WTC11 (cell line): ENCODE data around the gene SYPL1. TPM values are rescaled to one million over a fixed set of nuclear protein-coding genes. Genes with fewer than 3 reads are reported as not detected.

Experiments used
- ATAC-seq: fragments of 200-7000 bp; cut with Tn5 transposase; 2 replicates; pipeline ENCODE4 v1.10.0; 2021; ENCODE audit warnings: mild to moderate bottlenecking, moderate library complexity
- CTCF ChIA-PET: fragments of 300-600 bp; sonication (Branson Sonifier 250); formaldehyde crosslinking; loops from one replicate; lab custom pipeline; 2021; ENCODE audit warnings: antibody characterized with exemption; lab: Charles Lee
- POLR2A ChIA-PET: fragments of 350-600 bp; sonication (Branson Sonifier 250); formaldehyde crosslinking; loops from one replicate; lab custom pipeline; 2021; ENCODE audit warnings: antibody characterized with exemption; lab: Charles Lee
- DNase-seq: peaks from one replicate; pipeline ENCODE4 v3.0.0; 2021; ENCODE audit warnings: low spot score
- H3K27ac Mint-ChIP-seq: 2 replicates; pipeline ENCODE4 v1.8.0; 2021; ENCODE audit warnings: mixed read lengths
- H3K27me3 Mint-ChIP-seq: 2 replicates; pipeline ENCODE4 v1.8.0; 2021; ENCODE audit warnings: low read depth, mild to moderate bottlenecking, moderate library complexity, mixed read lengths
- H3K36me3 Mint-ChIP-seq: 2 replicates; pipeline ENCODE4 v1.8.0; 2021; ENCODE audit warnings: mixed read lengths
- H3K4me1 Mint-ChIP-seq: 2 replicates; pipeline ENCODE4 v1.8.0; 2022; ENCODE audit warnings: mixed read lengths
- H3K4me3 Mint-ChIP-seq: 2 replicates; pipeline ENCODE4 v1.8.0; 2021; ENCODE audit warnings: mild to moderate bottlenecking, moderate library complexity, mixed read lengths
- H3K9me3 Mint-ChIP-seq: 2 replicates; pipeline ENCODE4 v1.8.0; 2021; ENCODE audit warnings: mixed read lengths
- AFF4 ChIP-seq: sonication (generic); formaldehyde crosslinking; IDR thresholded peaks from 2 replicates; pipeline ENCODE4 v1.8.1; 2023; ENCODE audit warnings: mild to moderate bottlenecking, missing genetic modification reagents, borderline replicate concordance
- ATF1 ChIP-seq: sonication (generic); formaldehyde crosslinking; IDR thresholded peaks from 2 replicates; pipeline ENCODE4 v1.8.1; 2023; ENCODE audit warnings: mild to moderate bottlenecking, moderate library complexity, missing genetic modification reagents
- ELF4 ChIP-seq: sonication (generic); formaldehyde crosslinking; IDR thresholded peaks from 2 replicates; pipeline ENCODE4 v1.8.1; 2022; ENCODE audit warnings: low read depth, mild to moderate bottlenecking, moderate library complexity, missing genetic modification reagents
- FOXJ3 ChIP-seq: sonication (generic); formaldehyde crosslinking; IDR thresholded peaks from 2 replicates; pipeline ENCODE4 v1.9.0; 2021; ENCODE audit warnings: missing genetic modification reagents, mild to moderate bottlenecking, borderline replicate concordance
- FOXK1 ChIP-seq: sonication (generic); formaldehyde crosslinking; IDR thresholded peaks from 2 replicates; pipeline ENCODE4 v1.8.0; 2022; ENCODE audit warnings: mild to moderate bottlenecking, moderate library complexity, missing genetic modification reagents
- GRHL2 ChIP-seq: fragments of 250-450 bp; sonication (Bioruptor Pico); IDR thresholded peaks from 2 replicates; pipeline ENCODE4 v1.8.0; 2022; ENCODE audit warnings: mild to moderate bottlenecking, moderate library complexity; ENCODE audit not compliant: insufficient replicate concordance, severe bottlenecking
- IRF2 ChIP-seq: sonication (generic); formaldehyde crosslinking; IDR thresholded peaks from 2 replicates; pipeline ENCODE4 v1.8.0; 2022; ENCODE audit warnings: low read depth, missing genetic modification reagents, borderline replicate concordance
- NFYB ChIP-seq: sonication (generic); formaldehyde crosslinking; conservative IDR thresholded peaks from 2 replicates; pipeline ENCODE4 v1.8.0; 2022; ENCODE audit warnings: low read depth, missing genetic modification reagents
- NR1H2 ChIP-seq: sonication (generic); formaldehyde crosslinking; IDR thresholded peaks from 2 replicates; pipeline ENCODE4 v1.9.0; 2021; ENCODE audit warnings: mild to moderate bottlenecking, moderate library complexity, missing genetic modification reagents
- SP1 ChIP-seq: sonication (generic); formaldehyde crosslinking; conservative IDR thresholded peaks from 2 replicates; pipeline ENCODE4 v1.8.1; 2022; ENCODE audit warnings: missing genetic modification reagents
- TEAD4 ChIP-seq: sonication (generic); formaldehyde crosslinking; IDR thresholded peaks from 2 replicates; pipeline ENCODE4 v1.8.0; 2022; ENCODE audit warnings: mild to moderate bottlenecking, missing genetic modification reagents
- TP53 ChIP-seq: sonication (generic); formaldehyde crosslinking; IDR thresholded peaks from 2 replicates; pipeline ENCODE4 v1.8.1; 2023; ENCODE audit warnings: mild to moderate bottlenecking, missing genetic modification reagents
- ZBTB21 ChIP-seq: sonication (generic); formaldehyde crosslinking; IDR thresholded peaks from 2 replicates; pipeline ENCODE4 v1.8.1; 2023; ENCODE audit warnings: mild to moderate bottlenecking, missing genetic modification reagents, borderline replicate concordance
- ZNF121 ChIP-seq: sonication (generic); formaldehyde crosslinking; IDR thresholded peaks from 2 replicates; pipeline ENCODE4 v1.8.0; 2023; ENCODE audit warnings: missing genetic modification reagents
- ZNF396 ChIP-seq: fragments of 250-450 bp; sonication (Bioruptor Pico); IDR thresholded peaks from 2 replicates; pipeline ENCODE4 v1.8.0; 2021; ENCODE audit warnings: mild to moderate bottlenecking, moderate library complexity, borderline replicate concordance
- ZNF512 ChIP-seq: sonication (generic); formaldehyde crosslinking; IDR thresholded peaks from 2 replicates; pipeline ENCODE4 v1.8.1; 2022; ENCODE audit warnings: missing genetic modification reagents, borderline replicate concordance
- total RNA-seq: library from RNA; stranded (reverse); gene quantifications from 3 replicates; pipeline ENCODE4 v1.2.3, GENCODE V29; 2021
- TF ChIP-seq, protein P1 (sequence below): sonication (generic); formaldehyde crosslinking; IDR thresholded peaks from 2 replicates; pipeline ENCODE4 v1.8.0; 2022; ENCODE audit warnings: missing genetic modification reagents
- TF ChIP-seq, protein P2 (sequence below): sonication (generic); formaldehyde crosslinking; IDR thresholded peaks from 2 replicates; pipeline ENCODE4 v1.8.0; 2023; ENCODE audit warnings: missing genetic modification reagents, mild to moderate bottlenecking, borderline replicate concordance
- TF ChIP-seq, protein P3 (sequence below): sonication (generic); formaldehyde crosslinking; IDR thresholded peaks from 2 replicates; pipeline ENCODE4 v1.8.1; 2022; ENCODE audit warnings: low read depth, mild to moderate bottlenecking, moderate library complexity, missing genetic modification reagents, borderline replicate concordance
- TF ChIP-seq, protein P4 (sequence below): sonication (generic); formaldehyde crosslinking; IDR thresholded peaks from 2 replicates; pipeline ENCODE4 v1.8.1; 2022; ENCODE audit warnings: mild to moderate bottlenecking, moderate library complexity, missing genetic modification reagents

SYPL1 gene
- total RNA-seq, 1 experiment from 2014 or later, result 54.8 TPM

- ChIA-PET CTCF (no interaction called here), POLR2A (no interaction called here)
- TF ChIP-seq, protein P1, sequence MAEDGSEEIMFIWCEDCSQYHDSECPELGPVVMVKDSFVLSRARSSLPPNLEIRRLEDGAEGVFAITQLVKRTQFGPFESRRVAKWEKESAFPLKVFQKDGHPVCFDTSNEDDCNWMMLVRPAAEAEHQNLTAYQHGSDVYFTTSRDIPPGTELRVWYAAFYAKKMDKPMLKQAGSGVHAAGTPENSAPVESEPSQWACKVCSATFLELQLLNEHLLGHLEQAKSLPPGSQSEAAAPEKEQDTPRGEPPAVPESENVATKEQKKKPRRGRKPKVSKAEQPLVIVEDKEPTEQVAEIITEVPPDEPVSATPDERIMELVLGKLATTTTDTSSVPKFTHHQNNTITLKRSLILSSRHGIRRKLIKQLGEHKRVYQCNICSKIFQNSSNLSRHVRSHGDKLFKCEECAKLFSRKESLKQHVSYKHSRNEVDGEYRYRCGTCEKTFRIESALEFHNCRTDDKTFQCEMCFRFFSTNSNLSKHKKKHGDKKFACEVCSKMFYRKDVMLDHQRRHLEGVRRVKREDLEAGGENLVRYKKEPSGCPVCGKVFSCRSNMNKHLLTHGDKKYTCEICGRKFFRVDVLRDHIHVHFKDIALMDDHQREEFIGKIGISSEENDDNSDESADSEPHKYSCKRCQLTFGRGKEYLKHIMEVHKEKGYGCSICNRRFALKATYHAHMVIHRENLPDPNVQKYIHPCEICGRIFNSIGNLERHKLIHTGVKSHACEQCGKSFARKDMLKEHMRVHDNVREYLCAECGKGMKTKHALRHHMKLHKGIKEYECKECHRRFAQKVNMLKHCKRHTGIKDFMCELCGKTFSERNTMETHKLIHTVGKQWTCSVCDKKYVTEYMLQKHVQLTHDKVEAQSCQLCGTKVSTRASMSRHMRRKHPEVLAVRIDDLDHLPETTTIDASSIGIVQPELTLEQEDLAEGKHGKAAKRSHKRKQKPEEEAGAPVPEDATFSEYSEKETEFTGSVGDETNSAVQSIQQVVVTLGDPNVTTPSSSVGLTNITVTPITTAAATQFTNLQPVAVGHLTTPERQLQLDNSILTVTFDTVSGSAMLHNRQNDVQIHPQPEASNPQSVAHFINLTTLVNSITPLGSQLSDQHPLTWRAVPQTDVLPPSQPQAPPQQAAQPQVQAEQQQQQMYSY (CRISPR knock-in tag), result no peak
- TF ChIP-seq NR1H2 (CRISPR knock-in tag) (no peak), AFF4 (CRISPR knock-in tag) (no peak), TEAD4 (CRISPR knock-in tag) (no peak), FOXJ3 (CRISPR knock-in tag) (no peak), ZNF396 (CRISPR knock-in tag) (no peak), ATF1 (CRISPR knock-in tag) (no peak), TP53 (CRISPR knock-in tag) (no peak), ZBTB21 (CRISPR knock-in tag) (no peak), IRF2 (CRISPR knock-in tag) (no peak), NFYB (no peak), ELF4 (no peak), SP1 (no peak), ZNF512 (CRISPR knock-in tag) (no peak), ZNF121 (CRISPR knock-in tag) (no peak), FOXK1 (CRISPR knock-in tag) (no peak), GRHL2 (CRISPR knock-in tag) (no peak)
- TF ChIP-seq, protein P2, sequence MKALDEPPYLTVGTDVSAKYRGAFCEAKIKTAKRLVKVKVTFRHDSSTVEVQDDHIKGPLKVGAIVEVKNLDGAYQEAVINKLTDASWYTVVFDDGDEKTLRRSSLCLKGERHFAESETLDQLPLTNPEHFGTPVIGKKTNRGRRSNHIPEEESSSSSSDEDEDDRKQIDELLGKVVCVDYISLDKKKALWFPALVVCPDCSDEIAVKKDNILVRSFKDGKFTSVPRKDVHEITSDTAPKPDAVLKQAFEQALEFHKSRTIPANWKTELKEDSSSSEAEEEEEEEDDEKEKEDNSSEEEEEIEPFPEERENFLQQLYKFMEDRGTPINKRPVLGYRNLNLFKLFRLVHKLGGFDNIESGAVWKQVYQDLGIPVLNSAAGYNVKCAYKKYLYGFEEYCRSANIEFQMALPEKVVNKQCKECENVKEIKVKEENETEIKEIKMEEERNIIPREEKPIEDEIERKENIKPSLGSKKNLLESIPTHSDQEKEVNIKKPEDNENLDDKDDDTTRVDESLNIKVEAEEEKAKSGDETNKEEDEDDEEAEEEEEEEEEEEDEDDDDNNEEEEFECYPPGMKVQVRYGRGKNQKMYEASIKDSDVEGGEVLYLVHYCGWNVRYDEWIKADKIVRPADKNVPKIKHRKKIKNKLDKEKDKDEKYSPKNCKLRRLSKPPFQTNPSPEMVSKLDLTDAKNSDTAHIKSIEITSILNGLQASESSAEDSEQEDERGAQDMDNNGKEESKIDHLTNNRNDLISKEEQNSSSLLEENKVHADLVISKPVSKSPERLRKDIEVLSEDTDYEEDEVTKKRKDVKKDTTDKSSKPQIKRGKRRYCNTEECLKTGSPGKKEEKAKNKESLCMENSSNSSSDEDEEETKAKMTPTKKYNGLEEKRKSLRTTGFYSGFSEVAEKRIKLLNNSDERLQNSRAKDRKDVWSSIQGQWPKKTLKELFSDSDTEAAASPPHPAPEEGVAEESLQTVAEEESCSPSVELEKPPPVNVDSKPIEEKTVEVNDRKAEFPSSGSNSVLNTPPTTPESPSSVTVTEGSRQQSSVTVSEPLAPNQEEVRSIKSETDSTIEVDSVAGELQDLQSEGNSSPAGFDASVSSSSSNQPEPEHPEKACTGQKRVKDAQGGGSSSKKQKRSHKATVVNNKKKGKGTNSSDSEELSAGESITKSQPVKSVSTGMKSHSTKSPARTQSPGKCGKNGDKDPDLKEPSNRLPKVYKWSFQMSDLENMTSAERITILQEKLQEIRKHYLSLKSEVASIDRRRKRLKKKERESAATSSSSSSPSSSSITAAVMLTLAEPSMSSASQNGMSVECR (CRISPR knock-in tag), result no peak
- TF ChIP-seq, protein P3, sequence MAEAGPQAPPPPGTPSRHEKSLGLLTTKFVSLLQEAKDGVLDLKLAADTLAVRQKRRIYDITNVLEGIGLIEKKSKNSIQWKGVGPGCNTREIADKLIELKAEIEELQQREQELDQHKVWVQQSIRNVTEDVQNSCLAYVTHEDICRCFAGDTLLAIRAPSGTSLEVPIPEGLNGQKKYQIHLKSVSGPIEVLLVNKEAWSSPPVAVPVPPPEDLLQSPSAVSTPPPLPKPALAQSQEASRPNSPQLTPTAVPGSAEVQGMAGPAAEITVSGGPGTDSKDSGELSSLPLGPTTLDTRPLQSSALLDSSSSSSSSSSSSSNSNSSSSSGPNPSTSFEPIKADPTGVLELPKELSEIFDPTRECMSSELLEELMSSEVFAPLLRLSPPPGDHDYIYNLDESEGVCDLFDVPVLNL (CRISPR knock-in tag), result no peak
- TF ChIP-seq, protein P4, sequence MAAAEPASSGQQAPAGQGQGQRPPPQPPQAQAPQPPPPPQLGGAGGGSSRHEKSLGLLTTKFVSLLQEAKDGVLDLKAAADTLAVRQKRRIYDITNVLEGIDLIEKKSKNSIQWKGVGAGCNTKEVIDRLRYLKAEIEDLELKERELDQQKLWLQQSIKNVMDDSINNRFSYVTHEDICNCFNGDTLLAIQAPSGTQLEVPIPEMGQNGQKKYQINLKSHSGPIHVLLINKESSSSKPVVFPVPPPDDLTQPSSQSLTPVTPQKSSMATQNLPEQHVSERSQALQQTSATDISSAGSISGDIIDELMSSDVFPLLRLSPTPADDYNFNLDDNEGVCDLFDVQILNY (CRISPR knock-in tag), result no peak
- no peak for ATAC-seq
- Mint-ChIP-seq H3K27me3 (no peaks in the 10 kb centered on the region), H3K4me3 (no peak overlapping the region), H3K9me3 (no peaks in the 10 kb centered on the region), H3K27ac (no peak overlapping the region), H3K36me3 (no peaks in the 10 kb centered on the region), H3K4me1 (peaks cover 30% of the 10 kb centered on the region)
- no peak for DNase-seq
Measured at GRCh38 chr7:106122713-106123112, 10.6 kb upstream of the SYPL1 start.
